AML-193 (cell line): Measurements from ENCODE around the gene BRPF1.
A peak's percentile ranks its signal among the peaks of the same experiment; 100 is the strongest.

ENCODE experiments used
- DNase-seq, 2 experiments: peaks; one replicate each; lab custom pipeline; 2025; lab: John Stamatoyannopoulos, UW

The BRPF1 gene

DNA sequence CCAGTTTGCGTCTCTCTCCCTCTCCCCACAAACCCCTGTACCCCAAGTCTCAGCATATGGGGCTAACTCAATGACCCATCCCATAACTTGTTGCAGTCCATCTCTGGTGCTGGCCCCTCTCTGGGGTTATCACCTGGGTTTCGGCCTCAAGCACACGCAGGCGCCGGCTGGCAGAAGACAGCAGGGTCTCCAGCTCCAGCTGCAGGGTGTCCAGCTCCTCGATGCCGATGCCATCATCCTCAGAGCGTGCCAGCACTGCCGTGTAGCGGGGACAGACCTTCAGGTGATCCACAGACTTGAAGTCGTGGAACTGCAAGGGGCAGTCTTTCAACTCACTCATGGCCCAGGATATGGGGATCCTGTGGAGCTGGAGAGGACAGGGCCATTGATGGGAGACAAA is 59.6 kb downstream of the BRPF1 start:
- DNase-seq: no peak

DNA sequence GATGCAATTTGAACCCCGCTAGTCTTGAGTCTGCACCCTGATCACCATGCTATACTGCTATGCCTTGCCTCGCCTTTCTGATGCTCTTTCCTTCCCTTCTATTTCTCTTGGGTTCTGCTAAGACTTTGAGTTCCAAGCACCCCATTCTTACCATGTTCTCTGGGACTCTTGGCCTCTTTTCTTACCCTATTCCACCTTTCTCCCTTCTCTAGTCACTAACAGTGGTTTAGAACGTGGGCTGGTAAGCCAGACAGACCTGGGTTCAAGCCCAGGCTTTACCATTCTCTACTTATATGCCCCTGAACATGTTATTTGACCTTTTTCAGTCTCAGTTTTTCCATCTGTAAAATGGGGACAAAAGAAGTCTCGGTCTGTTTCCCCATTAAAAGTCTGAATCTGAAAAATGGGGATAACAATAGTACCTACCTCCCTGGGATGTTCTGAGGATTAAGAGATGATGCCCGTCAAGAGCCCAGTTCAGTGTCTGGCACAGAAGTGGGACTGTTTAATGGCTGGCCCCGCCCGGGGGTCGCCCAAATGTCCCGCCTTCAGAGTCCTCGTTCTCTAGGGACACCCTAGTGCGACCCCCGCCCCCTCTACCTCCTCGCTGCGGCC is 60.4 kb downstream of the BRPF1 start:
- peak in 1 of 2 experiments; percentile 54 for DNase-seq

DNA sequence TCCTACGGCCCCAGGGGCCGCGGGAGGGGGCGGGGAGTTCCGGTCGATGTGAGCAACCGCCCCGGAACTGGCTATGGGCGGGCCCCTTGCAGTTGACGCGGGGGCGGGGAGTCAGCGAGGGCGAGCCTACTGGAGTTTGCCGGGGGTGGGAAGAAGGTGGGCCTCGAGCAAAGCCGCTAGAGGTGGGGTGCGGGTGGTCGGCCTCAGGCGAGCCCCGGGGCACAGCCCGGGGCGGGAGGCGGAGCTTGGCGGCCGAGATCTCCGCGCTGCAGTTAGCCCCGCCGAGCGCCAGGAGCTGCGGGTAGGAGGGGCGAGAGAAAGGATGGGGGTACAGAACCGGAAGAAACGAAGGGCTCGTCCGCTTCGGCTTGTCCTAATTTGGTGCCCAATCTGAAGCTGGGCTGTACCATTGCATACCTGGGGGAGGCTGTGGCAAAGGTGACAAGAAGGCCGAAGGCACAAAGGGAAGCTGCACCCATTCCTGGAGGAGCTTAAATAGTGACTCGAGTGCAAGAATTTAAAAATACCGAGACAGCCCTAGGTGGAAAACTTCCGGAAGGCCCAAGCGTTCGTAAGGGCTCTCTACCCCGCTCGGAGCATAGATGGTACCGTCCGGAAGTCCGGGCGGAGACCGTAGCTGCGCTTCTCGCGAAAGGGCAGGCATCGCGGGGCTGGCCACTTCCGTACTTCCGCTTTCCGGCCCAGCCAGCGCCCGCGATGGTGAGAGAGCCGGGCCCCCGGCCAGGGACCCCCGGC is 61.0 kb downstream of the BRPF1 start, which contains the start of the genes ARPC4 and TADA3:
Gene ARPC4, plus strand, starts transcription at position 678 of the 756 bp plus-strand sequence. Its CDS starts 40 bp downstream, at position 718.
Gene TADA3, minus strand, starts transcription at position 69 of the 756 bp plus-strand sequence. CDS start 1,007 bp downstream, outside the sequence.
- DNase-seq: peak; percentile 98 to 100

DNA sequence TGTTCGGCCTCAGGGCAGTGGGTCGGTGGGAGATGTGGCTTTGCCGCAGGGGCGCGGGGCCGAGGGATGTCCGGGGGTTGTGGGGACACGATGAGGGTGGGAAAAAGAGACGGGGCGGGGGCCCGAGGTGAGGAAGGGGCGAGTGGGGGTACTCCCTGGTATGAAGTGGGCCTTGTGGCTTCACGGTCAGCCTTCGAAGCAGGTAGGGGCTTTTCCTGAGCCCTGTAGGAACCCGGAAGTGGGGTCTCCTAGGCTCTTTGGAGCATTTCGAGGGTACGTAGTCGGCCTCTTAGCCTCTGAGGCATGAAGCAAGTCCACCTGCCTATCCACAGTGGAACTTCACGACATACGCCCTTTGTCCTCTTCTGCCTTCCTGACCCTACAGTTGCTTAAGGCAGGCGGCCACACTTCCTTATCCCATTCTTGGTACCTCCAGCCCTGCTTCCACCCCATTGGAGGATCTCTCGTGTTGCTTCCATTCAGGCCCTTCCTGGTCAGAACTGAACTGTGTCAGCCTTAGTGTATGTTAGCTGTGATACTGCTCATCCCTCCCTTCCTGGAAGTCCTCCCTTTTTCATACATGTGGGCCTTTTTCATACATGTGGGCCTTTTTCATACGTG is 61.7 kb downstream of the BRPF1 start:
- DNase-seq: peak; percentile 64 to 70

DNA sequence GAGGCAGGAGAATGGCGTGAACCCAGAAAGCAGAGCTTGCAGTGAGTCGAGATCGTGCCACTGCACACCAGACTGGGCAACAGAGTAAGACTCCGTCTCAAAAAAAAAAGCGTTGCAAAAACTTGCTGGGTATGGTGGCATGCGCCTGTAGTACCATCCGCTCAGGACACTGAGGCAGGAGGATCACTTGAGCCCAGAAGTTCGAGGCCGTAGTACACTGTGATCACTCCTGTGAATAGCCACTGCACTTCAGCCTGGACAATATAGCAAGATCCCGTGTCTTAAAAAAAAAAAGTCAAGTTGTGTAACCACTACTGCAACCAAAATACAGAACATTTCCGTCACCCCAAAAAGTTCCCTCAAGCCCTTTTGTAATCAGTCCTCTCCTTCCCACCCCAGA is 62.9 kb downstream of the BRPF1 start:
- no peak for DNase-seq

DNA sequence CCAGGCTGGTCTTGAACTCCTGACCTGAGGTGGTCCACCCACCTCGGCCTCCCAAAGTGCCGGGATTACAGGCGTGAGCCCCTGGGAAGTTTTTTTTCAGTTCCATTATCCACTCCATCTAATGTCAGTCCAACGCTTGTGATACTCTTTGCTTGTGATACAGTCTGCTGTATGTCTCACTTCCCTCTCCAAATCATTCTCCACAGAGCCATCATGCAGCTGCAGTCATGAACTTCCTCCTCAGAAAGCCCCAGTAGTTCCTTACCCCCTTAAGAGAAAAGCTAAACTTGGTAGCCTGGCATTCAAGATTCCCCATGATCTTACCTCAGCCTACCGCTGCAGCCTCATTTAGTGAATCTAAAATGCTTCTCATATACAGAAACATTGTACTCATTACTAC is 63.7 kb downstream of the BRPF1 start:
- DNase-seq: peak in 1 of 2 experiments; percentile 11

DNA sequence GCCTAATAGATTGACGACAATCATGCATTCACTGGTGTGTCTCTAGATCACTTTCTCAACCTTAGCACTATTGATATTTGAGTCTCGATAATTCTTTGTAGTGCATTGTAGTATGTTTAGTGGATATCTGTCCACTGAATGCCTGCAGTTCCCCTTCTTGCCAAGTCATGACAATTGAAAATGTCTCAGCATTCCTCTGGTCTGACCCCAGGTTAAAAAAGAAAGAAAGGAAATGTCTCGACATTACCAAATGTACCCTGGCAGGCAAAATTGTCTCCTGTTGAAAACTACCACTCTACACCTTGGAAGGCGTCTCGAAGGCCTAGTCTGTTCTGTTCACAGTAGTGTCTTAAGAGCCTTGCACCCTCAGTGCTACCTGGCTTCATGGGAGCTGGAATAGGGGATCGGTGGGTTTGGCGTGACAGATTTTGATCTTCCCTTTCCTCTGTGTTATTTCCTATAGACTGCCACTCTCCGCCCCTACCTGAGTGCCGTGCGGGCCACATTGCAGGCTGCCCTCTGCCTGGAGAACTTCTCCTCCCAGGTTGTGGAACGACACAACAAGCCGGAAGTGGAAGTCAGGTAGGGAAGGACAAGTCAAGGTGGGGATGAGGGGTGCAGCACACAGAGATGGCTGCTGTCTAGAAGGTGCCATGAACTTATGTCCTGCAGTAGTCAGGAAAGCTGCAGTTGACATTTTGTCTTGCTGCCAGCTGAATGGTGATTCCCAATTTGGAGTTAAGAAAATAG is 65.8 kb downstream of the BRPF1 start:
- DNase-seq: no peak
